ENCODE measurements around the gene XYLT1. TPM values are rescaled to one million over a fixed set of nuclear protein-coding genes. Genes with fewer than 3 reads are reported as not detected.
"Not testable (repeated sequence)": the region's sequence is repeated elsewhere in the genome, so short reads cannot be mapped to it uniquely, and the experiment has no call there.

XYLT1 gene
- total RNA-seq, 2 donors from 2014 or later, result 15.0 to 18.3 TPM

- no peak for DNase-seq
- Histone ChIP-seq H3K9ac (ENCODE audit: low read depth in 2 of 2, low read length in 2 of 2) (no peak overlapping the region), H3K9me3 (no peaks in the 10 kb centered on the region), H3K4me3 (no peak overlapping the region), H3K27me3 (no peaks in the 10 kb centered on the region), H3K36me3 (no peaks in the 10 kb centered on the region), H3K27ac (no peak overlapping the region), H3K4me1 (no peaks in the 10 kb centered on the region)
- TF ChIP-seq, protein P1, sequence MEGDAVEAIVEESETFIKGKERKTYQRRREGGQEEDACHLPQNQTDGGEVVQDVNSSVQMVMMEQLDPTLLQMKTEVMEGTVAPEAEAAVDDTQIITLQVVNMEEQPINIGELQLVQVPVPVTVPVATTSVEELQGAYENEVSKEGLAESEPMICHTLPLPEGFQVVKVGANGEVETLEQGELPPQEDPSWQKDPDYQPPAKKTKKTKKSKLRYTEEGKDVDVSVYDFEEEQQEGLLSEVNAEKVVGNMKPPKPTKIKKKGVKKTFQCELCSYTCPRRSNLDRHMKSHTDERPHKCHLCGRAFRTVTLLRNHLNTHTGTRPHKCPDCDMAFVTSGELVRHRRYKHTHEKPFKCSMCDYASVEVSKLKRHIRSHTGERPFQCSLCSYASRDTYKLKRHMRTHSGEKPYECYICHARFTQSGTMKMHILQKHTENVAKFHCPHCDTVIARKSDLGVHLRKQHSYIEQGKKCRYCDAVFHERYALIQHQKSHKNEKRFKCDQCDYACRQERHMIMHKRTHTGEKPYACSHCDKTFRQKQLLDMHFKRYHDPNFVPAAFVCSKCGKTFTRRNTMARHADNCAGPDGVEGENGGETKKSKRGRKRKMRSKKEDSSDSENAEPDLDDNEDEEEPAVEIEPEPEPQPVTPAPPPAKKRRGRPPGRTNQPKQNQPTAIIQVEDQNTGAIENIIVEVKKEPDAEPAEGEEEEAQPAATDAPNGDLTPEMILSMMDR (IDR thresholded peaks at IDR 0.05), result no peak
- intact Hi-C loops (cut with DNase I), result no loop called here
Measured at GRCh38 chr16:17488506-17488905, 17.7 kb upstream of the XYLT1 start.

DNA sequence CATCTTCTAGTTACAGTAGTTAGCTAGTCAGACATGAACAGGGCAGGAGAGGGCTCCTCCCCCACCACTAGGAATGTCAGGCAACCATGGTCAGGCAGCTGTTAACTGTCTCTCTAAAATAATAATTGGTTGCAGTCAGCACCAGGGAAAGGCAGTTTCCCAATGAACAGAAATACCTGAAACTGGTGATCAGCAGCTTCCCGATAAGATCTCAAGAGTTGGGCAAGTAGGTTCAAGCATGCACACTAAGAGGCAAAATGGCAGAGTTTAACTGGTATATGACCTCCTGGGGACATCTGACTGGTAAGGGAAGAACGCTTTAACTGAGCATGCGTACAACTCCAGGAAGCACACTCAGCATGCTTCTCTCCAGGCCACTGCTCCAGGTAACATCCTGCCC, 12.6 kb upstream of the XYLT1 start:
- H3K4me1 ChIP-seq, result no peaks in the 10 kb centered on the region
- no peak overlapping the region for H3K9ac ChIP-seq (ENCODE audit: low read depth in 2 of 2, low read length in 2 of 2)
- H3K9me3 ChIP-seq, result no peaks in the 10 kb centered on the region
- TF ChIP-seq, protein P1 (IDR thresholded peaks at IDR 0.05), result no peak
- no peak for DNase-seq
- H3K27ac ChIP-seq, result no peak overlapping the region
- no peaks in the 10 kb centered on the region for H3K36me3 ChIP-seq
- intact Hi-C loops (cut with DNase I), result no loop called here
- H3K27me3 ChIP-seq, result no peaks in the 10 kb centered on the region
- no peak overlapping the region for H3K4me3 ChIP-seq

- DNase-seq; H3K4me1 ChIP-seq; H3K27me3 ChIP-seq; intact Hi-C loops (cut with DNase I); H3K9me3 ChIP-seq; H3K36me3 ChIP-seq; H3K27ac ChIP-seq; H3K4me3 ChIP-seq; H3K9ac ChIP-seq (ENCODE audit: low read depth in 2 of 2, low read length in 2 of 2): not testable (repeated sequence)
Measured at GRCh38 chr16:17482341-17482740, 11.6 kb upstream of the XYLT1 start.

DNA sequence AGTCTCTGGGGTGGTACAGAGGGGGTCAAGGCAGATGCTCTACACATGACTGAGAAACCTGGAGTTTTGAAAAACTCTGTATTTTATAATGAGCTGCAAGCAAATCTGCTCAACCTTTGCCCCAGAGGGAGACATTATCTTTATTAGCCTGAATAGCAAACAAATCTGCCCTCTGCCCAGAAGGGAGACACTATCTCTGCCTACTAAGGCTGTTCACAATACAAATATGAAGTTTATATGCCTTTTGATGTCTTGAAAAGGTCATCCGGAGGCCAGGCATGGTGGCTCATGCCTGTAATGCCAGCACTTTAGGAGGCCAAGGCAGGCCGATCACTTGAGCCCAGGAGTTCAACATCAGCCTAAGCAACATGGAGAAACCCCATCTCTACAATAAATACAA, 11.0 kb upstream of the XYLT1 start:
- DNase-seq, result peak; percentile 58
- H3K9me3 ChIP-seq, result no peaks in the 10 kb centered on the region
- H3K4me1 ChIP-seq, result no peaks in the 10 kb centered on the region
- H3K27ac ChIP-seq, result no peak overlapping the region
- no peaks in the 10 kb centered on the region for H3K36me3 ChIP-seq
- no peak overlapping the region for H3K4me3 ChIP-seq
- no peaks in the 10 kb centered on the region for H3K27me3 ChIP-seq
- intact Hi-C loops (cut with DNase I), result no loop called here
- no peak overlapping the region for H3K9ac ChIP-seq (ENCODE audit: low read depth in 2 of 2, low read length in 2 of 2)
- TF ChIP-seq, protein P1 (IDR thresholded peaks at IDR 0.05), result no peak

DNA sequence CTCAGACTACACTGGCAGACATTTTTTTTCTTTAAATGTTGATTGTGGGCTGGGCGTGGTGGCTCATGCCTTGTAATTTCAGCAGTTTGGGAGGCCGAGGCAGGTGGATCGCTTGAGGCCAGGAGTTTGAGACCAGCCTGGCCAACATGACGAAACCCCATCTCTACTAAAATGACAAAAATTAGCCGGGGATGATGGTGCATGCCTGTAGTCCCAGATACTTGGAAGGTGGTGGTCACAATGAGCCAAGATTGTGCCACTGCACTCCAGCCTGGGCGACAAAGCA, 6.4 kb upstream of the XYLT1 start:
- H3K4me3 ChIP-seq; H3K27me3 ChIP-seq; DNase-seq; H3K27ac ChIP-seq; H3K36me3 ChIP-seq; H3K4me1 ChIP-seq; H3K9me3 ChIP-seq; H3K9ac ChIP-seq (ENCODE audit: low read depth in 2 of 2, low read length in 2 of 2): not testable (repeated sequence)
- intact Hi-C loops (cut with DNase I), result loop anchor here (5.0 kb wide), 1 partner anchor 100 kb away; no protein-coding TSS in a partner anchor

DNA sequence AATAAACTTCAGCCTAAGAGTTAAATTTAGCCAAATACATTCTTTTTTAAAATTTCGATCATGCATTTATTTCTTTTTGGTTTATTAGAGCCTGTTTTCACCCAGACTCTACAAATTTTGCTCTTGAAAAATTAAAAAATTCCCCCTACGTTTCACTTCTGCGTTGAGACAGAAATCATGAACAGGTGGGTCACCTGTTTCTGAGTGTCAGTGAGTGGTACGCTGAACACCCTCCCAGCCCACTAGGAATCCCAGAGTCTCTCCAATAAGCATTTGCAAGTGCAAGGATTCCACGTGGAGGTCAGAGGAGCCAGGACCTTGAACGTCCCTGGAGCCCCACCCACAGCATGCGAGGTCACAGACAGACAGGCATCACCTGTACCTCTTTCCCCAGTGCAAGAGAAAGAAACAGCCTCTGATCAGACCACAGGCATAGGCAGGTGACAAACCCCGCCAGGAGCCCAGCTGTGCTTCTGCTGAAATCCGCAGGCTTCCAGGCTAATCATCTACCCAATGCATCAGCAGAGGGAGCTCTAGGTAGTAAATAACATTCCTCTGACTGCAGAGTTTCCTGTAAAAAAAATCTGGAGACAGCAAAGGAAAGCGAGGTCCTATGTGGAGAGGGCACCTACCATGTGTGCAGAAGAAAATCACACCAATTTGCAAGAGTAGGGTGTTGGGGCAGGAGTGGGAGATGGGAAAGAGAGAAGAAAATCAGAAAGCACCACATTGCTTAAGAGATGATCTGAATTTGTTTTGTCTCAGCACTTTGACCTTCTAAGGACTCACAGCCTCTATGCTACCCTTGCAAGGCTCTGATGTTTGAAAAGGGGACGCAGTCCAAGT, 5.9 kb upstream of the XYLT1 start:
- TF ChIP-seq, protein P1 (IDR thresholded peaks at IDR 0.05), result peak; percentile 23
- Histone ChIP-seq H3K9me3 (no peaks in the 10 kb centered on the region), H3K27me3 (no peaks in the 10 kb centered on the region), H3K9ac (ENCODE audit: low read depth in 2 of 2, low read length in 2 of 2) (no peak overlapping the region), H3K27ac (no peak overlapping the region), H3K4me3 (no peak overlapping the region), H3K4me1 (no peaks in the 10 kb centered on the region), H3K36me3 (no peaks in the 10 kb centered on the region)
- intact Hi-C loops (cut with DNase I), result loop anchor here (5.0 kb wide), 1 partner anchor 101 kb away; no protein-coding TSS in a partner anchor
- peak; percentile 63 for DNase-seq
